ENCODE results near the gene NHSL2.
"Not testable (repeated sequence)": the region's sequence is repeated elsewhere in the genome, so short reads cannot be mapped to it uniquely, and the experiment has no call there.

NHSL2 gene

GRCh38 chrX:72165551-72165950, 254.9 kb downstream of the NHSL2 start:
- no peak for DNase-seq (ENCODE audit: low read depth, low spot score)
- no peak overlapping the region for H3K4me3 ChIP-seq (ENCODE audit: low read depth, low read length)
- TF ChIP-seq CTCF (IDR thresholded peaks at IDR 0.05; ENCODE audit: insufficient read depth, low read length, missing control alignments) = no peak
- CTCF ChIA-PET = no interaction called here
- POLR2A ChIA-PET = no interaction called here

GRCh38 chrX:72169008-72169728, 258.5 kb downstream of the NHSL2 start:
- no peak for DNase-seq (ENCODE audit: low read depth, low spot score)
- CTCF ChIA-PET = no interaction called here
- no peak for TF ChIP-seq CTCF (IDR thresholded peaks at IDR 0.05; ENCODE audit: insufficient read depth, low read length, missing control alignments)
- POLR2A ChIA-PET = no interaction called here
- no peak overlapping the region for H3K4me3 ChIP-seq (ENCODE audit: low read depth, low read length)

GRCh38 chrX:72176289-72176688, 265.6 kb downstream of the NHSL2 start:
- POLR2A ChIA-PET; DNase-seq (ENCODE audit: low read depth, low spot score); H3K4me3 ChIP-seq (ENCODE audit: low read depth, low read length); CTCF ChIA-PET: not testable (repeated sequence)

- CTCF ChIA-PET = interaction anchor here (0.8 kb wide), 1 partner anchor 26 kb away, joined by 3 read pairs; no protein-coding TSS in a partner anchor
- POLR2A ChIA-PET = no interaction called here
- no peak for DNase-seq (ENCODE audit: low read depth, low spot score)
- no peak for TF ChIP-seq CTCF (IDR thresholded peaks at IDR 0.05; ENCODE audit: insufficient read depth, low read length, missing control alignments)
- no peak overlapping the region for H3K4me3 ChIP-seq (ENCODE audit: low read depth, low read length)
These were observed 266.3 kb downstream of the NHSL2 start for GRCh38 chrX:72176981-72177380.

GRCh38 chrX:72180539-72180938, 269.9 kb downstream of the NHSL2 start:
- DNase-seq (ENCODE audit: low read depth, low spot score) = no peak
- H3K4me3 ChIP-seq (ENCODE audit: low read depth, low read length) = no peak overlapping the region
- ChIA-PET POLR2A (interaction anchor here (1.5 kb wide), 1 partner anchor 49 kb away, joined by 6 read pairs; the partner anchor contains the start of gene RTL5), CTCF (interaction anchor here (1.9 kb wide), 1 partner anchor 159 kb away, joined by 7 read pairs; no protein-coding TSS in a partner anchor)
- TF ChIP-seq CTCF (IDR thresholded peaks at IDR 0.05; ENCODE audit: insufficient read depth, low read length, missing control alignments) = no peak

GRCh38 chrX:72181178-72182125, 270.8 kb downstream of the NHSL2 start, which contains the start of gene PIN4:
TSS of gene PIN4 (plus strand) at chrX:72181757. CDS start at chrX:72181786, 29 bp downstream.
- CTCF ChIA-PET = interaction anchor here (0.8 to 1.9 kb wide), 3 partner anchors 11 to 159 kb away, joined by 3 to 7 read pairs (median 3); no protein-coding TSS in a partner anchor
- no peak for TF ChIP-seq CTCF (IDR thresholded peaks at IDR 0.05; ENCODE audit: insufficient read depth, low read length, missing control alignments)
- peak within 1 kb of the TSS; percentile 73 for H3K4me3 ChIP-seq (ENCODE audit: low read depth, low read length)
- DNase-seq (ENCODE audit: low read depth, low spot score) = peak; percentile 81
- POLR2A ChIA-PET = interaction anchor here (1.0 to 1.5 kb wide), 2 partner anchors 12 to 50 kb away, joined by 4 to 6 read pairs; partner anchors contain the start of gene RTL5
